ENCODE results near the gene CBFA2T2. TPM values are rescaled to one million over a fixed set of nuclear protein-coding genes. Genes with fewer than 3 reads are reported as not detected.

The CBFA2T2 gene
- total RNA-seq, 3 donors from 2014 or later (not counting 1 experiment from before 2014, with no cell fraction given) = 16.5 to 27.5 (median 18.5) TPM

DNA sequence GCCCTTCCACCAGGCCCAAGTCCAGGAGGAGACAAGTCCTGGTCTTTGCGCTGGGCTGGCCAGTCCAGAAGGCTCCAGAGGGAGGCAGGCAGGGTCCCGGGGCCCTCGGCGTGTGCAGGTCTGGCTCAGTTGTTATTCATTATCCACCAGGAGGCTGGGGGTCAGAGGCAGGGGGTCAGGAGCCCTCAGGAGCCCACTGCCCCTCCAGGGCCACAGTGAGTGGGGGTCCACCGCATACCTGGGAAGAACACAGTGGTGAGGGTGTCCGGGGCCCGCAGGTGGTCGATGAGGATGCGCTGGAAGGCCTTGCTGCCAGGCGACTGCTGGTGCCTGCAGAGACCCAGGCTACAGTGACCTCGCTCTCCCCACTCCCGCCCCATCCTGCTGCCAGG, 167.8 kb downstream of the CBFA2T2 start:
- DNase-seq = no peak
- over 99% methylated on average over 12 of the region's 12 CpGs for WGBS (ENCODE audit: insufficient coverage)
- H3K27me3 Mint-ChIP-seq (ENCODE audit: low read depth in 2 of 2) = no peaks in the 10 kb centered on the region
- intact Hi-C loops (cut with micrococcal nuclease) = no loop called here
- no peak for ATAC-seq
- Histone ChIP-seq H3K27ac (ENCODE audit: low read length) (no peak overlapping the region), H3K9me3 (ENCODE audit: control insufficient read depth, insufficient read depth, low read length) (no peaks in the 10 kb centered on the region), H3K4me1 (ENCODE audit: control insufficient read depth, insufficient read depth, low read length) (peaks cover 7% of the 10 kb centered on the region), H3K36me3 (ENCODE audit: control insufficient read depth, insufficient read depth, low read length) (no peaks in the 10 kb centered on the region), H3K4me3 (ENCODE audit: low read length) (no peak overlapping the region), H3K27me3 (ENCODE audit: control insufficient read depth, insufficient read depth, low read length) (no peaks in the 10 kb centered on the region)
- TF ChIP-seq, protein P1, sequence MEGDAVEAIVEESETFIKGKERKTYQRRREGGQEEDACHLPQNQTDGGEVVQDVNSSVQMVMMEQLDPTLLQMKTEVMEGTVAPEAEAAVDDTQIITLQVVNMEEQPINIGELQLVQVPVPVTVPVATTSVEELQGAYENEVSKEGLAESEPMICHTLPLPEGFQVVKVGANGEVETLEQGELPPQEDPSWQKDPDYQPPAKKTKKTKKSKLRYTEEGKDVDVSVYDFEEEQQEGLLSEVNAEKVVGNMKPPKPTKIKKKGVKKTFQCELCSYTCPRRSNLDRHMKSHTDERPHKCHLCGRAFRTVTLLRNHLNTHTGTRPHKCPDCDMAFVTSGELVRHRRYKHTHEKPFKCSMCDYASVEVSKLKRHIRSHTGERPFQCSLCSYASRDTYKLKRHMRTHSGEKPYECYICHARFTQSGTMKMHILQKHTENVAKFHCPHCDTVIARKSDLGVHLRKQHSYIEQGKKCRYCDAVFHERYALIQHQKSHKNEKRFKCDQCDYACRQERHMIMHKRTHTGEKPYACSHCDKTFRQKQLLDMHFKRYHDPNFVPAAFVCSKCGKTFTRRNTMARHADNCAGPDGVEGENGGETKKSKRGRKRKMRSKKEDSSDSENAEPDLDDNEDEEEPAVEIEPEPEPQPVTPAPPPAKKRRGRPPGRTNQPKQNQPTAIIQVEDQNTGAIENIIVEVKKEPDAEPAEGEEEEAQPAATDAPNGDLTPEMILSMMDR (IDR thresholded peaks at IDR 0.05) = no peak
- H3K27ac Mint-ChIP-seq = no peak overlapping the region
- H3K9me3 Mint-ChIP-seq = no peaks in the 10 kb centered on the region
- H3K4me3 Mint-ChIP-seq = no peak overlapping the region
- peaks cover 3 to 7% of the 10 kb centered on the region in 2 donors for H3K4me1 Mint-ChIP-seq
- no peaks in the 10 kb centered on the region for H3K36me3 Mint-ChIP-seq

DNA sequence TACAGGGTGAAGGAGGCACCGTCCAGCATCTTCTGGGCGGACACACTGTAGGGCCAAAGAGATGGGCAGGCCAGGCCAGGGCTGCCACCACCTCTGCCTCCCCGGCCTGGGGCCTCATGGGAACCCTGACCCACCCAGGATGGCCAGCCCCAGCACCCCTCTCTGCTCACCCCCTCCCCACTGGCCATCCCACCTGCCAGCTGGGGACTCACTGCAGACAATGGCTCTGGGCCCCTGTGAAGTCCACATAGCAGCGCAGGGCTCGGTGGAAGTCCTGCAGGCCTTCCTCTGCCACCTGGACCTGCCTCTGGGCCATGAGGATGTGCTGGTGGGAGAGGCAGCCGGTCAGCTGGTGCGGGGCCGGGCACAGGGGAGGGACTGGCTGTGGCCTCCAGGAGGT, 168.6 kb downstream of the CBFA2T2 start:
- Mint-ChIP-seq H3K4me3 (no peak overlapping the region), H3K27me3 (ENCODE audit: low read depth in 2 of 2) (no peaks in the 10 kb centered on the region), H3K9me3 (no peaks in the 10 kb centered on the region), H3K36me3 (no peaks in the 10 kb centered on the region), H3K27ac (no peak overlapping the region), H3K4me1 (peaks cover 8 to 9% of the 10 kb centered on the region in 2 donors)
- TF ChIP-seq, protein P1 (IDR thresholded peaks at IDR 0.05) = no peak
- Histone ChIP-seq H3K4me3 (ENCODE audit: low read length) (no peak overlapping the region), H3K36me3 (ENCODE audit: control insufficient read depth, insufficient read depth, low read length) (no peaks in the 10 kb centered on the region), H3K27ac (ENCODE audit: low read length) (no peak overlapping the region), H3K9me3 (ENCODE audit: control insufficient read depth, insufficient read depth, low read length) (no peaks in the 10 kb centered on the region), H3K27me3 (ENCODE audit: control insufficient read depth, insufficient read depth, low read length) (no peaks in the 10 kb centered on the region), H3K4me1 (ENCODE audit: control insufficient read depth, insufficient read depth, low read length) (peaks cover 14% of the 10 kb centered on the region)
- WGBS (ENCODE audit: insufficient coverage) = 96% methylated on average over 8 of the region's 8 CpGs
- intact Hi-C loops (cut with micrococcal nuclease) = no loop called here
- ATAC-seq (no peak), DNase-seq (no peak)

DNA sequence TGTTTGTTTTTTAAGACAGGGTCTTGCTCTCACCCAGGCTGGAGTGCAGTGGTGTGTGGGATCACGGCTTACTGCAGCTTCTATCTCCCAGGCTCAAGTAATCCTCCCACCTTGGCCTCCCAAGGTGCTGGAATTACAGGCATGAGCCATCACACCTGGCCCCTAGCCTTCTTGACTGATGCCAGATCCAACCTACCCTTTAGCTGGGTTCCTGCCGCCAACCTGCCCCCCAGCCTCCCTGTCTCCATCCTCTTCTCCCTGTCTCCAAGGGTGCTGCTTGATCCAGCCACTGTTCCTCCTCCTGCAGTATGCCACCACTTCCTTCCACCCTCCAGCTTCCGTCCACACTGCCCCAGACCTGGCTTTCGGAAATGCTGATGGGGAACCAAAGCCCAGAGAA, 169.0 kb downstream of the CBFA2T2 start:
- no peaks in the 10 kb centered on the region for H3K36me3 ChIP-seq (ENCODE audit: control insufficient read depth, insufficient read depth, low read length)
- no peak overlapping the region for H3K27ac ChIP-seq (ENCODE audit: low read length)
- H3K4me3 Mint-ChIP-seq = no peak overlapping the region
- intact Hi-C loops (cut with micrococcal nuclease) = no loop called here
- no peaks in the 10 kb centered on the region for H3K27me3 Mint-ChIP-seq (ENCODE audit: low read depth in 2 of 2)
- H3K9me3 Mint-ChIP-seq = no peaks in the 10 kb centered on the region
- TF ChIP-seq, protein P1 (IDR thresholded peaks at IDR 0.05) = no peak
- DNase-seq (no peak), ATAC-seq (no peak)
- no peak overlapping the region for H3K4me3 ChIP-seq (ENCODE audit: low read length)
- H3K4me1 ChIP-seq (ENCODE audit: control insufficient read depth, insufficient read depth, low read length) = peaks cover 16% of the 10 kb centered on the region
- 91% methylated on average over 4 of the region's 4 CpGs for WGBS (ENCODE audit: insufficient coverage)
- H3K9me3 ChIP-seq (ENCODE audit: control insufficient read depth, insufficient read depth, low read length) = no peaks in the 10 kb centered on the region
- no peaks in the 10 kb centered on the region for H3K36me3 Mint-ChIP-seq
- peaks cover 8% of the 10 kb centered on the region in 2 donors for H3K4me1 Mint-ChIP-seq
- H3K27me3 ChIP-seq (ENCODE audit: control insufficient read depth, insufficient read depth, low read length) = no peaks in the 10 kb centered on the region
- no peak overlapping the region for H3K27ac Mint-ChIP-seq

DNA sequence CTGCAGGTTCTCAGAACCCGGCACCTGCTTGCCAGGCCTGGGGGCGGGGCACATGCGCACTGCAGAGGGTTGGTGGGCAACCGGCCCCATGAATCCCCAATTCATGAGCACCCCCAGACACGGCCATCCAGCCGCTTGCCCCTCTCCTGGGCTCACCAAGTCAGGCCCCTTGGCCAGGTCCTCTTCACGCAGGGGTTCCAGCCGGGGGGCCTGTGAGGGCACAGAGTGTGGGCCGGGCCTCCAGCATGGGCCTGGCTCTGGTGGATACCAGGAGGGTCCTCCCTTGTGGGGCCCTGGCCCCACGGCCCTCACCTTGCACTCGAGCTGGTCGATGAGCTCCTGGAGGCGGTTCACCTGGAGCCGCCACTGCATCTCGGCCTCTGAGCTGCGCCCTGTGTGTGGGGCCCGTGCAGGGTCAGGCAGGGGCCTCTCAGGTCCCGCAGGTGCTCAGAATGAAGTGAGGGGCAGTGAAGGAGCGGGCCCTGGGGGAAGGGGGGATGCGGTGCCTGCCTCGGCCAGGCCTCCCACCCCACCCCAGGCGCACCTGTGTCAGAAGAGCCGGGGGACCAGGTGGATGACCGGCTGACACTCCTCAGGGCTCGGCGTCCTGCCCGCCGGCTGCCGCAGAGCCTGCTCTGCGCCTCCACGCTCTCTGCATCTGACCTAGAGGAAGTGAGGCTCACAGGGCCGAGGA, 169.6 kb downstream of the CBFA2T2 start:
- WGBS (ENCODE audit: insufficient coverage) = 95% methylated on average over 32 of the region's 32 CpGs
- intact Hi-C loops (cut with micrococcal nuclease) = no loop called here

More for the DNA sequence above, 169.6 kb downstream of the CBFA2T2 start:
- no peak overlapping the region for H3K27ac Mint-ChIP-seq
- H3K27me3 Mint-ChIP-seq (ENCODE audit: low read depth in 2 of 2) = no peaks in the 10 kb centered on the region
- no peak for ATAC-seq
- no peaks in the 10 kb centered on the region for H3K9me3 Mint-ChIP-seq
- Histone ChIP-seq H3K9me3 (ENCODE audit: control insufficient read depth, insufficient read depth, low read length) (no peaks in the 10 kb centered on the region), H3K27me3 (ENCODE audit: control insufficient read depth, insufficient read depth, low read length) (no peaks in the 10 kb centered on the region), H3K27ac (ENCODE audit: low read length) (no peak overlapping the region), H3K4me3 (ENCODE audit: low read length) (no peak overlapping the region), H3K4me1 (ENCODE audit: control insufficient read depth, insufficient read depth, low read length) (peaks cover 21% of the 10 kb centered on the region), H3K36me3 (ENCODE audit: control insufficient read depth, insufficient read depth, low read length) (no peaks in the 10 kb centered on the region)
- H3K4me1 Mint-ChIP-seq = peaks cover 13% of the 10 kb centered on the region in 2 donors
- H3K4me3 Mint-ChIP-seq = no peak overlapping the region
- H3K36me3 Mint-ChIP-seq = no peaks in the 10 kb centered on the region
- DNase-seq = no peak
- TF ChIP-seq, protein P1 (IDR thresholded peaks at IDR 0.05) = no peak
